ENCODE data around the gene ASB16.

DNA sequence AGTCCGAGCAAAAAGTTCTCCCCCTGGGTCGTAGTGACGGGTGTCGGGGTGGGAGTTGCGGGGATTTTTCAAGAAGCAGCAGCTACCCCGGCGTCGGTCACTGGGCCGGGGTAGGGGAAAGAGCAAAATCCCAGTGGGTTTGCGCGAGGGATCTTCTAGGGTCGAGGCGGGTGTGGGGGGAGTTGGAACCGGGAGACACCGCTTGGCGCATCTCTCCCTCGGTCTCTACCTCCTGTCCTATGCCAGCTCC lies 51.3 kb downstream of the ASB16 start:
- TF ChIP-seq, protein P1, sequence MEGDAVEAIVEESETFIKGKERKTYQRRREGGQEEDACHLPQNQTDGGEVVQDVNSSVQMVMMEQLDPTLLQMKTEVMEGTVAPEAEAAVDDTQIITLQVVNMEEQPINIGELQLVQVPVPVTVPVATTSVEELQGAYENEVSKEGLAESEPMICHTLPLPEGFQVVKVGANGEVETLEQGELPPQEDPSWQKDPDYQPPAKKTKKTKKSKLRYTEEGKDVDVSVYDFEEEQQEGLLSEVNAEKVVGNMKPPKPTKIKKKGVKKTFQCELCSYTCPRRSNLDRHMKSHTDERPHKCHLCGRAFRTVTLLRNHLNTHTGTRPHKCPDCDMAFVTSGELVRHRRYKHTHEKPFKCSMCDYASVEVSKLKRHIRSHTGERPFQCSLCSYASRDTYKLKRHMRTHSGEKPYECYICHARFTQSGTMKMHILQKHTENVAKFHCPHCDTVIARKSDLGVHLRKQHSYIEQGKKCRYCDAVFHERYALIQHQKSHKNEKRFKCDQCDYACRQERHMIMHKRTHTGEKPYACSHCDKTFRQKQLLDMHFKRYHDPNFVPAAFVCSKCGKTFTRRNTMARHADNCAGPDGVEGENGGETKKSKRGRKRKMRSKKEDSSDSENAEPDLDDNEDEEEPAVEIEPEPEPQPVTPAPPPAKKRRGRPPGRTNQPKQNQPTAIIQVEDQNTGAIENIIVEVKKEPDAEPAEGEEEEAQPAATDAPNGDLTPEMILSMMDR (IDR thresholded peaks at IDR 0.05; ENCODE audit: low read depth, low read length): no peak
- no peak for TF ChIP-seq EZH2phosphoT487 (IDR thresholded peaks at IDR 0.05; ENCODE audit: low read depth)
